H1 (cell line): ENCODE measurements around the gene TMEM44. TPM values are rescaled to one million over a fixed set of nuclear protein-coding genes. Genes with fewer than 3 reads are reported as not detected.

Experiments used
- CTCF ChIA-PET: fragments of 300-600 bp; sonication (Branson Sonifier 250); formaldehyde crosslinking; loops from one replicate; lab custom pipeline; 2021; ENCODE audit not compliant: partially characterized antibody; lab: Charles Lee
- POLR2A ChIA-PET: fragments of 300-600 bp; sonication (Branson Sonifier 250); formaldehyde crosslinking; loops from one replicate; lab custom pipeline; 2021; ENCODE audit warnings: inconsistent platforms; ENCODE audit not compliant: partially characterized antibody; lab: Charles Lee
- DNase-seq, 2 experiments: peaks; one replicate each; pipeline versions ENCODE4 v3.0.0 to v3.0.0-alpha.2; 2010 to 2022; ENCODE audit warnings: low spot score in 2 of 2, low read depth in 1 of 2, mixed read lengths in 1 of 2
- FAIRE-seq: peaks from 2 replicates; lab custom pipeline; 2011; peaks lifted over from hg19 to GRCh38; lab: Jason Lieb, UNC
- H2AFZ ChIP-seq: 2 replicates; pipeline ENCODE4 v1.8.1; 2012; ENCODE audit warnings: low read length, inconsistent platforms
- H2AK5ac ChIP-seq: 2 replicates; pipeline ENCODE4 v1.6.1; 2013; ENCODE audit warnings: low read depth, low read length
- H2BK120ac ChIP-seq: replicated peaks from 2 replicates; pipeline ENCODE3; 2013; ENCODE audit warnings: low read depth, low read length, inconsistent platforms
- H2BK12ac ChIP-seq: 2 replicates; pipeline ENCODE4 v1.6.1; 2013; ENCODE audit warnings: low read depth, low read length
- H2BK15ac ChIP-seq: 2 replicates; pipeline ENCODE4 v1.6.1; 2013; ENCODE audit warnings: low read length
- H2BK20ac ChIP-seq: 2 replicates; pipeline ENCODE4 v1.6.1; 2013; ENCODE audit warnings: low read length
- H2BK5ac ChIP-seq: 2 replicates; pipeline ENCODE4 v1.6.1; 2013; ENCODE audit warnings: low read depth, low read length
- H3K14ac ChIP-seq: 2 replicates; pipeline ENCODE4 v1.6.1; 2013; ENCODE audit warnings: inconsistent platforms; ENCODE audit not compliant: insufficient read length
- H3K18ac ChIP-seq: 2 replicates; pipeline ENCODE4 v1.6.1; 2013; ENCODE audit warnings: low read length; ENCODE audit errors: extremely low read depth
- H3K23ac ChIP-seq: 2 replicates; pipeline ENCODE4 v1.6.1; 2013; ENCODE audit warnings: inconsistent platforms; ENCODE audit not compliant: insufficient read length
- H3K23me2 ChIP-seq: 2 replicates; pipeline ENCODE4 v1.6.1; 2013; ENCODE audit warnings: low read depth, low read length
- H3K27ac ChIP-seq: 2 replicates; pipeline ENCODE4 v1.6.1; 2011; ENCODE audit warnings: low read depth, low read length, inconsistent platforms
- H3K27me3 ChIP-seq, 4 experiments: replicated peaks in 1 of 4; 1 replicate in 1 of 4; 2 replicates in 3 of 4; pipeline versions ENCODE4 v1.6.1 to v1.8.1; 2011 to 2013; ENCODE audit warnings: low read length in 3 of 4, mild to moderate bottlenecking in 3 of 4, inconsistent platforms in 2 of 4, mixed read lengths in 2 of 4, moderate library complexity in 1 of 4; ENCODE audit not compliant: control insufficient read depth in 3 of 4, insufficient read depth in 3 of 4; ENCODE audit errors: extremely low read depth in 1 of 4
- H3K36me3 ChIP-seq, 4 experiments: 2 replicates each; pipeline versions ENCODE4 v1.6.1 to v1.8.1; 2011 to 2013; ENCODE audit warnings: mild to moderate bottlenecking in 4 of 4, low read length in 3 of 4, moderate library complexity in 2 of 4, control low read depth in 1 of 4, inconsistent platforms in 1 of 4; ENCODE audit not compliant: insufficient read depth in 4 of 4, control insufficient read depth in 2 of 4
- H3K4ac ChIP-seq: replicated peaks from 2 replicates; pipeline ENCODE3; 2013; ENCODE audit warnings: low read length, low read depth, mixed read lengths, inconsistent platforms; ENCODE audit not compliant: insufficient read length
- H3K4me1 ChIP-seq, 4 experiments: replicated peaks in 1 of 4; 1 replicate in 1 of 4; 2 replicates in 3 of 4; pipeline versions ENCODE4 v1.6.1 to v1.8.1; 2011 to 2013; ENCODE audit warnings: low read length in 3 of 4, inconsistent platforms in 2 of 4, mixed read lengths in 1 of 4; ENCODE audit not compliant: insufficient read depth in 4 of 4, control insufficient read depth in 3 of 4
- H3K4me2 ChIP-seq, 2 experiments: 2 replicates each; pipeline versions ENCODE4 v1.6.1 to v1.8.1; 2011 to 2013; ENCODE audit warnings: low read depth in 2 of 2, low read length in 2 of 2, control low read depth in 1 of 2, inconsistent platforms in 1 of 2, mild to moderate bottlenecking in 1 of 2; ENCODE audit not compliant: insufficient read depth in 1 of 2
- H3K4me3 ChIP-seq, 4 experiments: fragments of 200-600, 300-600 bp in 1 of 4; sonication (generic), shearing (Covaris generic), sonication (Bioruptor Twin) in 1 of 4; 2 replicates each; pipeline versions ENCODE4 v1.5.1 to v1.8.1; 2011 to 2016; ENCODE audit warnings: low read length in 4 of 4, low read depth in 3 of 4, control low read depth in 2 of 4, inconsistent platforms in 2 of 4, mild to moderate bottlenecking in 2 of 4, mixed read lengths in 1 of 4, moderate library complexity in 1 of 4; ENCODE audit not compliant: insufficient read depth in 2 of 4; ENCODE audit errors: extremely low read depth in 1 of 4
- H3K56ac ChIP-seq: replicated peaks from 2 replicates; pipeline ENCODE3; 2013; ENCODE audit warnings: low read depth, mild to moderate bottlenecking, mixed read lengths, low read length, inconsistent platforms; ENCODE audit not compliant: insufficient read length
- H3K79me1 ChIP-seq: 2 replicates; pipeline ENCODE4 v1.6.1; 2013; ENCODE audit warnings: low read depth, low read length, control low read depth
- H3K79me2 ChIP-seq, 2 experiments: 2 replicates each; pipeline versions ENCODE4 v1.6.1 to v1.8.1; 2012 to 2013; ENCODE audit warnings: low read length in 2 of 2, mild to moderate bottlenecking in 2 of 2, inconsistent platforms in 1 of 2; ENCODE audit not compliant: insufficient read depth in 2 of 2, control insufficient read depth in 1 of 2
- H3K9ac ChIP-seq, 4 experiments: replicated peaks in 1 of 4; 1 replicate in 1 of 4; 2 replicates in 3 of 4; pipeline versions ENCODE4 v1.6.1 to v1.8.1; 2011 to 2013; ENCODE audit warnings: low read depth in 3 of 4, low read length in 3 of 4, control low read depth in 2 of 4, mild to moderate bottlenecking in 2 of 4, moderate library complexity in 2 of 4, inconsistent platforms in 1 of 4; ENCODE audit errors: extremely low read depth in 1 of 4
- H3K9me3 ChIP-seq, 2 experiments: 2 replicates each; pipeline versions ENCODE4 v1.6.1 to v1.8.1; 2012 to 2013; ENCODE audit warnings: mild to moderate bottlenecking in 2 of 2, moderate library complexity in 2 of 2, control low read depth in 1 of 2, inconsistent platforms in 1 of 2, low read depth in 1 of 2, low read length in 1 of 2, mixed read lengths in 1 of 2; ENCODE audit not compliant: insufficient read depth in 2 of 2
- H4K20me1 ChIP-seq, 2 experiments: replicated peaks in 1 of 2; 2 replicates each; pipeline versions ENCODE3 to v1.8.1; 2011 to 2013; ENCODE audit warnings: inconsistent platforms in 2 of 2, low read length in 2 of 2, mild to moderate bottlenecking in 1 of 2; ENCODE audit not compliant: insufficient read depth in 2 of 2, control insufficient read depth in 1 of 2
- H4K5ac ChIP-seq: 2 replicates; pipeline ENCODE4 v1.6.1; 2013; ENCODE audit warnings: low read length, low read depth, mixed read lengths, inconsistent platforms; ENCODE audit not compliant: insufficient read length
- H4K8ac ChIP-seq: 2 replicates; pipeline ENCODE4 v1.8.0; 2013; ENCODE audit warnings: mild to moderate bottlenecking, moderate library complexity, low read length, inconsistent platforms; ENCODE audit not compliant: insufficient read depth; ENCODE audit errors: extremely low read depth
- H4K91ac ChIP-seq: replicated peaks from 2 replicates; pipeline ENCODE3; 2013; ENCODE audit warnings: low read length, mixed read lengths, inconsistent platforms; ENCODE audit not compliant: insufficient read length
- BACH1 ChIP-seq: IDR thresholded peaks from 2 replicates; pipeline ENCODE4 v1.6.1; 2012; ENCODE audit warnings: low read length, improper control_type of control experiment
- CEBPB ChIP-seq: IDR thresholded peaks from 2 replicates; pipeline ENCODE4 v1.6.1; 2012; ENCODE audit warnings: low read depth, low read length
- EZH2 ChIP-seq: fragments of 200-600 bp; sonication (generic); IDR thresholded peaks from 2 replicates; pipeline ENCODE4 v1.7.1; 2012; ENCODE audit warnings: low read depth, mild to moderate bottlenecking, moderate library complexity, low read length, inconsistent platforms; ENCODE audit not compliant: severe bottlenecking
- JUND ChIP-seq: IDR thresholded peaks from 2 replicates; pipeline ENCODE4 v1.6.1; 2011; ENCODE audit warnings: mild to moderate bottlenecking, improper control_type of control experiment, low read length
- MAX ChIP-seq: IDR thresholded peaks from 2 replicates; pipeline ENCODE4 v1.6.1; 2012; ENCODE audit warnings: inconsistent platforms
- RXRA ChIP-seq: IDR thresholded peaks from 2 replicates; pipeline ENCODE4 v1.6.1; 2011; ENCODE audit warnings: low read depth, mild to moderate bottlenecking, low read length, moderate library complexity; ENCODE audit not compliant: insufficient read depth
- SIRT6 ChIP-seq: IDR thresholded peaks from one replicate; pipeline ENCODE4 v1.7.1; 2012; ENCODE audit warnings: low read length, inconsistent platforms
- WGBS, 2 experiments: shearing (Covaris generic) in 1 of 2; methylation state at CpG; one replicate each; pipeline versions ENCODE4 v1.1.6 to v1.1.7; 2013 to 2015; ENCODE audit warnings: low lambda C conversion rate in 2 of 2, mixed read lengths in 2 of 2, inconsistent platforms in 1 of 2, low coverage in 1 of 2, missing lambda C conversion rate in 1 of 2; ENCODE audit not compliant: insufficient replicate concordance in 2 of 2, insufficient coverage in 1 of 2, insufficient read length in 1 of 2; ENCODE audit errors: extremely low coverage in 1 of 2, missing lambda C conversion rate in 1 of 2; 5-methylcytosine and 5-hydroxymethylcytosine counted together
- polyA plus RNA-seq, 7 experiments: library from polyadenylated mRNA; depleted of rRNA in 3 of 7; stranded (reverse) in 5 of 7; unstranded in 2 of 7; fragments of >200 nt in 5 of 7; fragments of 200-250 nt in 2 of 7; gene quantifications; 1 replicate in 5 of 7; 2 replicates in 1 of 7; 4 replicates in 1 of 7; pipeline versions ENCODE4 v1.2.1 to v1.2.3, GENCODE V29; 2011 to 2013; ENCODE audit warnings: missing spikeins in 2 of 7, mixed read lengths in 2 of 7
- total RNA-seq: library from RNA; stranded (reverse); fragmentation: NEBNext Ultra II Directional; extraction: Animal tissue kit (Norgen Biotek cat#: 25700); gene quantifications from 2 replicates; pipeline ENCODE4 v1.2.1, GENCODE V29; 2021

TMEM44 gene
- total and polyA plus RNA-seq, 2 of the 8 experiments (the other 6 are each of a cell fraction or from before 2014, with no cell fraction given) = 14.0 to 16.7 TPM

GRCh38 chr3:194585880-194586281 lies 47.3 kb downstream of the TMEM44 start:
- no peak overlapping the region for H4K91ac ChIP-seq
- H3K79me1 ChIP-seq = no peaks in the 10 kb centered on the region
- H3K36me3 ChIP-seq = 0 out of 8 replicates have a peak, but pooled peaks cover 0 to 3% (median 0%) of the 10 kb centered on the region in 4 experiments
- no peak overlapping the region for H4K5ac ChIP-seq
- WGBS, 2 experiments = 86% methylated on average over 5 of the region's 5 CpGs; no CpG with 5 or more reads in 1 of the 2 experiments
- no peak overlapping the region for H2BK12ac ChIP-seq
- H4K8ac ChIP-seq = no peak overlapping the region
- no peaks in the 10 kb centered on the region for H3K27me3 ChIP-seq
- no peak overlapping the region for H3K4me3 ChIP-seq
- no peak overlapping the region for H3K4me2 ChIP-seq
- H2BK5ac ChIP-seq = no peak overlapping the region
- no peak overlapping the region for H3K18ac ChIP-seq
- H3K27ac ChIP-seq = no peak overlapping the region
- no peaks in the 10 kb centered on the region for H3K9me3 ChIP-seq
- no peak for DNase-seq
- no peak overlapping the region for H2AFZ ChIP-seq
- no peak overlapping the region for H3K14ac ChIP-seq
- H2BK120ac ChIP-seq = no peak overlapping the region
- peaks cover 3% of the 10 kb centered on the region; the same call in 1 of the 2 replicates for H3K23me2 ChIP-seq
- no peak overlapping the region for H3K4ac ChIP-seq
- ChIA-PET POLR2A (interaction anchor here (0.6 to 1.0 kb wide), 2 partner anchors 9 to 99 kb away, joined by 3 read pairs; no protein-coding TSS in a partner anchor), CTCF (interaction anchor here (1.1 to 1.7 kb wide), 5 partner anchors 9 to 114 kb away, joined by 3 to 9 read pairs (median 3); no protein-coding TSS in a partner anchor)
- H3K23ac ChIP-seq = no peak overlapping the region
- H3K56ac ChIP-seq = no peak overlapping the region
- H2BK15ac ChIP-seq = no peak overlapping the region
- H3K79me2 ChIP-seq = peaks cover 0 to 4% of the 10 kb centered on the region in 2 experiments; a peak in 1 of 4 replicates
- no peaks in the 10 kb centered on the region for H4K20me1 ChIP-seq
- no peaks in the 10 kb centered on the region for H3K4me1 ChIP-seq
- no peak overlapping the region for H2BK20ac ChIP-seq
- FAIRE-seq = no peak
- no peak overlapping the region for H2AK5ac ChIP-seq
- H3K9ac ChIP-seq = no peak overlapping the region
- TF ChIP-seq SIRT6 (no peak), RXRA (no peak), CEBPB (no peak), JUND (no peak), BACH1 (no peak), MAX (no peak), EZH2 (no peak)
